ENCODE results near the gene COL25A1. TPM values are rescaled to one million over a fixed set of nuclear protein-coding genes. Genes with fewer than 3 reads are reported as not detected.

The COL25A1 gene
- total RNA-seq, 2 experiments from 2014 or later: 0.67 TPM; not detected in 1

DNA sequence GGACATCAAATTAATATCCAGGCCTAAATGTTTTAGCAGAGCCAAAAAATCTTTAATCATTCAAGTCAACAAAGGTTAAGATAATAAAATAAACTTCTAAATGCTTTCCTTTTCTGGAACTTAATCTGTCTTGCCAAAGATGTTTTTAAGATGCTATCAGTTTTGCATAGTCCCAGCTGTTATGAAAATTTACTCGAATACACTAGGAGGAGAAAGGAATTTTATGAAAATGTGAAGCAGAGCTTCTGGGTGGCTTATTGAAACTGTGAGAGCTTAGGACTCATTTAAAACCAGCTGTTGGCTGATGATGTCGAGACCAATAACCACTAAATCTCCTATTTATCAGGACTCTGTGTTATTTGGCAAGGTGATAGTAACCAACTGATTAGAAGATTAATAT, 337.4 kb downstream of the COL25A1 start:
- H3K4me1 Mint-ChIP-seq: no peaks in the 10 kb centered on the region
- H3K36me3 Mint-ChIP-seq: peaks cover 12% of the 10 kb centered on the region
- DNase-seq (no peak), ATAC-seq (ENCODE audit: low read depth) (no peak)
- POLR2A ChIA-PET: no interaction called here
- no peak overlapping the region for H3K27ac Mint-ChIP-seq
- peaks cover 7% of the 10 kb centered on the region for H3K27me3 Mint-ChIP-seq
- no peak overlapping the region for H3K4me3 Mint-ChIP-seq
- H3K9me3 Mint-ChIP-seq: peaks cover 5% of the 10 kb centered on the region

DNA sequence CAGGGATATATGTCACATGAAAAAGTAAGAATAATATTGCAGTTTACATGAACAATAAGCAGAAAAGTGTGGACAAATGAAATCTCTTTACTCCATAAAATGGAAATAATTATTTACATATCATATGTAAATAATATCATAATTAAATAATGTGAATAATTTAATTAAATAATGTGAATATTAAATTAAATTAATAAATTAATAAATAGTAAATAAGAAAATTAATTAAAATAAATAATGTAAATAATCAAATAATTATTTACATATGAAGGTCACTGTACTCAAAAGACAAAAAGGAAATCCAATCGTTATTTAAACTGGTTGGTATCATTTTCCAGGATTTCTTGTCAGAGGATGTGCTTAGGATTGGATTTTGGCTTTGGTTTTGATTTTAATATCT, 338.5 kb downstream of the COL25A1 start:
- DNase-seq: no peak
- Mint-ChIP-seq H3K27ac (no peak overlapping the region), H3K9me3 (peaks cover 5% of the 10 kb centered on the region), H3K4me1 (no peaks in the 10 kb centered on the region), H3K4me3 (no peak overlapping the region), H3K27me3 (peaks cover 13% of the 10 kb centered on the region), H3K36me3 (peaks cover 5% of the 10 kb centered on the region)
- POLR2A ChIA-PET: no interaction called here
- no peak for ATAC-seq (ENCODE audit: low read depth)

DNA sequence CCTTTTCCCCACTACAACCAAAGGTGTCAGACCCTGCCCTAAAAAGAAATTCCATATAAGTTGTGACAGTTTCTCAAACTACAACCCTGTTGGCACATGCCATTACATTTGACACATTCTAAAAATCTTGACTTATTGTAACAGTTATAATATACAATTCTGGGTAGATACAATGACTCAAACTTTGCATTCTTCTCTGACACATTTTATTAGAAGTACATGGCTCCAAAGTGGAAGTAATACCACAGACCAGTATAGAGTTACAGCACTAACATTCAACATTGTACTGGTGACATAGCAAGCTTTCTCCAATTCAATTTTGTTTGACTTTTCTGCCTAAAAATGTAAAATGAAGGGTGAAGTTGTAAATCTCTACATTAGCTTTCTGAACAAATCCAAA, 343.0 kb downstream of the COL25A1 start:
- peaks cover 35% of the 10 kb centered on the region for H3K27me3 Mint-ChIP-seq
- H3K27ac Mint-ChIP-seq: no peak overlapping the region
- no peak for ATAC-seq (ENCODE audit: low read depth)
- no peaks in the 10 kb centered on the region for H3K9me3 Mint-ChIP-seq
- no peaks in the 10 kb centered on the region for H3K36me3 Mint-ChIP-seq
- no peak for DNase-seq
- H3K4me3 Mint-ChIP-seq: no peak overlapping the region
- POLR2A ChIA-PET: no interaction called here
- no peaks in the 10 kb centered on the region for H3K4me1 Mint-ChIP-seq

DNA sequence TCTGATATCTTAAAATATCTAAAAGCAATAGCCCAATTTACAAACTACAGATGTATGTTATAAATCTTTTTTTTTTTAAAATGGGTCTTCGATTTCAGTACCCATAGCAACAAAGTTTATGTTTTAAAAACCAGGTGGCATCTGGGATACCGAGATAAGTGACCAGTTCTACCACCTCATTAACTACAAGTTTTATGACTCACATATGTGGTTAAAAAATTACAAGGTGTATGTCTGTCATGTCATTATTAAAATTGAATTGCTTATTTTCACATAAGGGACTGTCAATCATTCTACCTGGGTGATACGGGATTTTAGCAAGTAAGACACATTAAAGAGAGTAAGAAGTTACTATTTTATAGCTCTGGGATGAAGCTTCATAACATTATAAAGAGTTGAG, 347.6 kb downstream of the COL25A1 start:
- Mint-ChIP-seq H3K9me3 (no peaks in the 10 kb centered on the region), H3K27me3 (peaks cover 29% of the 10 kb centered on the region), H3K4me3 (no peak overlapping the region), H3K4me1 (peaks cover 8% of the 10 kb centered on the region), H3K36me3 (no peaks in the 10 kb centered on the region), H3K27ac (no peak overlapping the region)
- DNase-seq (no peak), ATAC-seq (ENCODE audit: low read depth) (no peak)
- POLR2A ChIA-PET: no interaction called here

DNA sequence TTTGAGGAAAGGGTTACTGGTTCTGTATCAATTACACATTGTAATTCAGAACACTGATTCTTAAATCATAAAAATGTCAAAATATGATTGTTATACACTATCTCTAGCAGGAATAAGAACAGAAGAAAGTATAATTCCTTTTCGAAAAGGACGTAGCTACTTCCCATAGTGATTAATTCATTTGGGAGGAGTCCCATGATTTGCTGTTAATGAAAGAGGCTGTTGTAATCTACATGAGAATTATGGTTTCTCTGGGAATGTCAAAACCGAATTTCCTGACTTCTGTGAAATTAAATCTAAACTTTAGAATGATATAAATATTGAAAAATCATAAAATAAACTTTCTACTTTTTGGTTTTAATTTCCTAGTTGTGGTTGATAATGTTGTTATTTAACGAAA, 348.5 kb downstream of the COL25A1 start:
- no peak overlapping the region for H3K27ac Mint-ChIP-seq
- no peak overlapping the region for H3K4me3 Mint-ChIP-seq
- no peaks in the 10 kb centered on the region for H3K36me3 Mint-ChIP-seq
- H3K4me1 Mint-ChIP-seq: peaks cover 8% of the 10 kb centered on the region
- H3K9me3 Mint-ChIP-seq: no peaks in the 10 kb centered on the region
- POLR2A ChIA-PET: no interaction called here
- DNase-seq: no peak
- peaks cover 25% of the 10 kb centered on the region for H3K27me3 Mint-ChIP-seq
- no peak for ATAC-seq (ENCODE audit: low read depth)

DNA sequence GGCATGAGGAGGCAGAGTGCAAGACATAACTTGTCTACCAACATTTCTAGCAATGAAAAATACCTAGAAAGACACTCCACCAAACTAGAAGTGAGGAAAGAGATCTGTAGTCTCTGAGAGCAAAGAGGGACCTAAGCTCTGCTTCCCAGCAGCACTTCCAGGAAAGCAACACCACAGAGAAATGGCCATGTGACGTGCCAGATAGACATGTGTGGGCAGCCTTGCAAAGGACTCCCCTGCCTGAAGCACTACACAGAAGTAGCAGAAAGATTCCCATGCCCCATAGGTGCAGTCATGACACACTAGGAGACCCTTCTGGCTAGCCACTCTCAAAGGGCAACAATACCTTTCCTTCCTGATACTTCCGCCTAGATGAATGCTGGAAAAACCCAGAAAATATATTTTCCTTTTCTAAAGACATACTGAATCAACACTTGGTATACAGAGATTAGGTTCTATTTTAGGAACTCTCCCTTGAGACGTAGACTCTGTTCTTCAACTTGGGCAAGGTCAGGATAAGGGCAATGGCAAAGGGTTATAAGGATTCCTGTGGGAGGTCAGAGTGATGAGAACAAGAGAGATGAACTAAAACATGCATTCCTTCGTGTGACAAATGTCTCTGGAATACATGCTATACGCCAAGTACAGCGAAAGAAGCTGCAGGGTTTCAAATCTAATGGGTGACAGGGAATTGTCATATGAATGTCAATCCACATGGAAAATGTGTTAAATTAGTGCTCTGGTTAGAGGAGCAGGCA, 352.1 kb downstream of the COL25A1 start:
- H3K36me3 Mint-ChIP-seq: no peaks in the 10 kb centered on the region
- H3K4me3 Mint-ChIP-seq: no peak overlapping the region
- H3K27me3 Mint-ChIP-seq: peaks cover 7% of the 10 kb centered on the region
- peaks cover 8% of the 10 kb centered on the region for H3K4me1 Mint-ChIP-seq
- ATAC-seq (ENCODE audit: low read depth): no peak
- H3K27ac Mint-ChIP-seq: no peak overlapping the region
- no peaks in the 10 kb centered on the region for H3K9me3 Mint-ChIP-seq
- POLR2A ChIA-PET: no interaction called here
- DNase-seq: no peak

DNA sequence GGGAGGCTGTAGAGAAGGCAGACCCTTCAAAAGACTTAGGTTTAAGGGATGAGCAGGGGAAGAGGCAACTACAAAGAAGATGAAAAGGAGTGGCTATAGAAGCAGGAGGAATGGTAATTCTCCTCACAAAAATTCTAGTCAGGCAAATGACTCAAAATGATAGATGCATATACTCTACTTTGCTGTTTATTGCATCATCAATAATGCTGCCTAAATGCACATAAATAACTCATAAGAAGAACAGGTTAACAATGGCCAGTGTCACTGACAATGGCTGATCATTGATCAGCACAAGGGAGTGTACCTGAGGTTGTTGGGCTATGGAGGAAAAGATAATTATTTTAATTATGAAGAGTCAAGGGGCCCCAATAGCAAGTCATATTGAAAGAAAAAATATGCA, 354.9 kb downstream of the COL25A1 start:
- no peaks in the 10 kb centered on the region for H3K36me3 Mint-ChIP-seq
- H3K27me3 Mint-ChIP-seq: peaks cover 5% of the 10 kb centered on the region
- POLR2A ChIA-PET: no interaction called here
- no peak overlapping the region for H3K4me3 Mint-ChIP-seq
- H3K27ac Mint-ChIP-seq: no peak overlapping the region
- DNase-seq: no peak
- no peaks in the 10 kb centered on the region for H3K9me3 Mint-ChIP-seq
- no peak for ATAC-seq (ENCODE audit: low read depth)
- H3K4me1 Mint-ChIP-seq: peaks cover 5% of the 10 kb centered on the region

DNA sequence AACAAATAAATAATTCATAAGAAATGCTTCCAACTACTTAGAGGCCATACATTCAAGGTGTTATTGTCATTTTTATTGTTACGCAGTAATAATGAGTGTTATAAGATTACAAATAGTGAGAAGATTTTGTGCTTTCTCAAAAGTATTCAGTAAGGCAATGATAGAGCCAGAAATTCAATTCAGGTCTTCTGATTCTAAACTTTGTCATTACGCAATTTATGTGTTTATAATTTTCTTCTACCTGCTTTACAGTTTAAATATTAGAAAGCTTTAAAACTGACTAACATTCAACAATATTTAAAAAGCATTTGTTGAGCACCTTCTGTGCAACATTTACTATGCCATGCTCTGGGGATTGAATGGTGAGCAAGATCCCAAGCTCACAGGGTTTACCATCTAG, 356.2 kb downstream of the COL25A1 start:
- Mint-ChIP-seq H3K4me1 (peaks cover 5% of the 10 kb centered on the region), H3K36me3 (no peaks in the 10 kb centered on the region), H3K9me3 (no peaks in the 10 kb centered on the region), H3K27me3 (peaks cover 5% of the 10 kb centered on the region), H3K4me3 (no peak overlapping the region), H3K27ac (no peak overlapping the region)
- ATAC-seq (ENCODE audit: low read depth): no peak
- DNase-seq: no peak
- POLR2A ChIA-PET: no interaction called here

DNA sequence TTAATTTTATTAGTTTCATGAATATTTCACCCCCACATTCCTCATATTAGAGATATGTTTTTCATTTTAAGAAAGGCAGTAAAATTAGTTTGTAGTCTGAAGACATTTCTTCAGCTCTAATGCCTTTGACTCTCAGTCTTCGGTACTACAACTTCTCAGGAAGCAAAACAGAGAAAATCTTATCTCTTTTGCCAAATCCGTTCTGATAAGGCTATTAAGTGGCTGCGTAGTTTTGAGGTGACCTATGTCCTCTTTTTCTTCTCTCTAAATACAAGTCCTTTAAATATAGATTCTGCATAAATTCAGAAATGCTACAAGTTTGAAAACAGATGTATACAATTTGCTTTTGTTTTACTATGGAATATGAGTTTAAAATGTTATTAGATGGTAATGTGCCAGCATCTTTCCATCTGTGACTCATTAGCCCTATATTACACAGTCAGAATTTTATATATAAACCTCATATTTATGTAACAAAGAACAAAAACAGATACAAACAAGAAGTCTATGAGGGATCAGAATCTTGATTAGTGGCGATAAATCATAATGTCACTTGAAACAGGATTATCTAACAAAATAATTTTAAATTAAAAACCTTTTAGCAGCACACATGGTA, 358.4 kb downstream of the COL25A1 start:
- POLR2A ChIA-PET: no interaction called here
- DNase-seq (no peak), ATAC-seq (ENCODE audit: low read depth) (no peak)
- H3K9me3 Mint-ChIP-seq: no peaks in the 10 kb centered on the region
- H3K27me3 Mint-ChIP-seq: peaks cover 2% of the 10 kb centered on the region
- peaks cover 3% of the 10 kb centered on the region for H3K4me1 Mint-ChIP-seq
- H3K27ac Mint-ChIP-seq: no peak overlapping the region
- H3K36me3 Mint-ChIP-seq: no peaks in the 10 kb centered on the region
- no peak overlapping the region for H3K4me3 Mint-ChIP-seq

DNA sequence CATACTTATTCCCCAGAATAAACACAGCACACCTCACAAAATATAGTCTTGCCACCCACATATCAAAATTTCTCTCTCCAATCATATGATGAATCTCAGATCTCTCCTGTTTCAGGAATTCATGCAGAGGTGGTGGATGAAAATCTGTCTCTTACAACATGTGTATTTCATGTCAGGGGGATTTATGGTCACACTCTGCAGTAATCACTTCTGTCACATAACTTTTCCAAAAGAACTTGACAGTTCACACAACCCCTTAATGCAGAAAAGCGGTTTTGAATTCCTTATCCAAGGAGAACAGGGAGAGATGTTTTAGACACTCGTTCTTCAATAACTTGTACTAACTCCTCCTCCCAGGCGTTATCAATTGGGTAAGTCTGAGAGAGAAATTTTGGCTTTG, 359.1 kb downstream of the COL25A1 start:
- Mint-ChIP-seq H3K9me3 (no peaks in the 10 kb centered on the region), H3K27me3 (peaks cover 2% of the 10 kb centered on the region), H3K4me1 (peaks cover 3% of the 10 kb centered on the region), H3K27ac (no peak overlapping the region), H3K4me3 (no peak overlapping the region), H3K36me3 (no peaks in the 10 kb centered on the region)
- POLR2A ChIA-PET: no interaction called here
- ATAC-seq (ENCODE audit: low read depth): no peak
- no peak for DNase-seq

DNA sequence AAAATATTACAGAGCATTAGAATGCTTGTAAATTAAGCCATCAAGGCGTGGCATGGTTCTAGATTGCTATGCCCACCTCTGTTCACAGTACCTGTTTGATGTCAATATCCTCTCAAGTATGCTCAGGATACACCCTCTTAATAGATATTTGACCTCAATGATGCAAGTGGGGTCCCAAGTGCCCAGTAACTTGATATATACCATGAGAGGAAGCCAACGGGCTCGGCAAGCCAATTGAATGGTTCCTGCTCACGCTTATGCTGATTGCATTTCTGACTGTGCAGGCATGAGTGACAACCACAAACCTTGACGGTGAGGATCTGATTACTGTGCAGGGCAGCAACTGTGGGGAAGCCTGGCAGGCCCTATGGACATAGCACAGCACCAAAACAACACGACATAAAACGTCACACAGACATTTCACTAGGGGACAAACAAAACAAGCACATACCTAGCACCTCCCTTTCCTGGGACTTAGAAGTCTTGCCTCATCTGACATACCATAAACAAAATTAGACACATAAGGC, 360.5 kb downstream of the COL25A1 start:
- POLR2A ChIA-PET: no interaction called here
- Mint-ChIP-seq H3K4me3 (no peak overlapping the region), H3K27me3 (peaks cover 10% of the 10 kb centered on the region), H3K36me3 (no peaks in the 10 kb centered on the region), H3K9me3 (no peaks in the 10 kb centered on the region), H3K27ac (no peak overlapping the region), H3K4me1 (peaks cover 3% of the 10 kb centered on the region)
- no peak for ATAC-seq (ENCODE audit: low read depth)
- no peak for DNase-seq

DNA sequence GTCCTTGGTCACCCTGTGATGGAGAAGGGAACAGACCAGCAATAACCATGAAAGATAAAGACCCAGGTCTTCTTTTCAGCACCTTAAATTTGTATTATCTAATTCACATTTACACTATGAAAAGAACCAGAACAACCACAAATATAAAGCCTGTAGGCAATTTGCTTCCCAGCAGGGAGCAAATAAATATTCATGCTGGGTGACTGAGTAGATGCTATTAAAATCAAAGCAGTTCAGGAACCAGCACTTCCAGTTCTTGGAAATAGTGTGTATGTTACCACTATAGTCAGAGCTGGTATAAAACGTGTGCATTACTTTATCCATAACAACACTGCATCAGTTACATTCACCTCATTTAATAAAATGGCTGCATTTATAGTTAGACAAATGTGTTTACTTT, 361.8 kb downstream of the COL25A1 start:
- no peak overlapping the region for H3K27ac Mint-ChIP-seq
- no peak for DNase-seq
- no peaks in the 10 kb centered on the region for H3K36me3 Mint-ChIP-seq
- peaks cover 15% of the 10 kb centered on the region for H3K27me3 Mint-ChIP-seq
- POLR2A ChIA-PET: no interaction called here
- no peak overlapping the region for H3K4me3 Mint-ChIP-seq
- H3K4me1 Mint-ChIP-seq: peaks cover 3% of the 10 kb centered on the region
- ATAC-seq (ENCODE audit: low read depth): no peak
- H3K9me3 Mint-ChIP-seq: no peaks in the 10 kb centered on the region

DNA sequence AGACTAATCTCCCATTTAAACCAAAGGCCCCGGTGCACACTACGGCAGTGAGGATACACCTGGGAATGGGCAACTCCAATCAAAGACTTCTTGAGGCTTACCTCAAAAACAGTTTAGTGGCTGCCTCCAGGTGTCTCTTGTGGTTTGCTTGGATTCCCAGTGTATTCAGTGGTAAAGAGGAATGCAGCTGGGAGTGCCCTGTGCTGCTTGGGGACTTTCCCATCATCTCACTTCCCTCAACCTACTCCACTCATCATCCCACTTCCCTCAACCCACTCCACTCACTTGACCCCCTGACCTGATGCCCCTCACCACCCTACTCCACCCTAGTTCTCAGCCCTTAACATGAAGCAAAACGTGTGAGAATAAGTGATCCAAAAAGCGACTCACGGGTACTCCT, 362.3 kb downstream of the COL25A1 start:
- DNase-seq: no peak
- peaks cover 15% of the 10 kb centered on the region for H3K27me3 Mint-ChIP-seq
- no peak overlapping the region for H3K27ac Mint-ChIP-seq
- POLR2A ChIA-PET: no interaction called here
- H3K36me3 Mint-ChIP-seq: no peaks in the 10 kb centered on the region
- H3K4me3 Mint-ChIP-seq: no peak overlapping the region
- no peak for ATAC-seq (ENCODE audit: low read depth)
- peaks cover 3% of the 10 kb centered on the region for H3K4me1 Mint-ChIP-seq
- H3K9me3 Mint-ChIP-seq: no peaks in the 10 kb centered on the region

DNA sequence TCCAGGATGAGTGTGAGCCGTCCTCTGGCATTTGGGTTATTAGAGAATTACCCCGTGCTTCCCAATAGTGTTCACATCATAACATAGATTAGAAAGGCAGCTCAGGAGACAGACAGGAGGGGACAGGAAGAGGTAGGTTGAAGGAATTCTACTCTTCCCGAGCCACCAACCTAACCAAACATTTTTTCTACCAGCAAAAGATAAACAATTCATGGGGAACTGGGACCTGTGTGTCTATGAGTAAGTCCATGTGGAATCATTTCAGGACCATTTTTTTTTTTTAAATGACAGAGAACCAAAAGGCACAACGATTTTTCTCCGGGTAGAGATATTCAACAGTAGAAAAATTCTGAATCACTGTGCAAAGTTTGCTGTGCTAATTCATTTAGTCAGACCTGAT, 365.4 kb downstream of the COL25A1 start:
- DNase-seq (no peak), ATAC-seq (ENCODE audit: low read depth) (no peak)
- no peaks in the 10 kb centered on the region for H3K36me3 Mint-ChIP-seq
- peaks cover 3% of the 10 kb centered on the region for H3K4me1 Mint-ChIP-seq
- no peak overlapping the region for H3K4me3 Mint-ChIP-seq
- H3K9me3 Mint-ChIP-seq: no peaks in the 10 kb centered on the region
- H3K27ac Mint-ChIP-seq: no peak overlapping the region
- peaks cover 16% of the 10 kb centered on the region for H3K27me3 Mint-ChIP-seq
- POLR2A ChIA-PET: no interaction called here
